Lung (tissue), 16 donors: ENCODE results near the gene TUBG1. TPM values are rescaled to one million over a fixed set of nuclear protein-coding genes. Genes with fewer than 3 reads are reported as not detected.

Experiments used
- ATAC-seq: fragments of 200-7000 bp; cut with Tn5 transposase; one replicate; pipeline ENCODE4 v1.9.1; 2020; ENCODE audit warnings: moderate number of reproducible peaks; ENCODE audit not compliant: insufficient read depth, low FRiP score
- DNase-seq, 3 donors: peaks; one replicate each; pipeline ENCODE4 v3.0.0-alpha.2; 2013 to 2017
- H3K27ac ChIP-seq, 2 donors: one replicate each; pipeline ENCODE4 v1.5.1; 2013; ENCODE audit warnings: mild to moderate bottlenecking in 2 of 2, moderate library complexity in 2 of 2, control low read depth in 1 of 2, inconsistent platforms in 1 of 2, low read depth in 1 of 2, low read length in 1 of 2
- H3K27me3 ChIP-seq, 3 donors: one replicate each; pipeline ENCODE4 v1.5.1; 2013; ENCODE audit warnings: low read length in 2 of 3; ENCODE audit not compliant: control insufficient read depth in 3 of 3, insufficient read depth in 3 of 3
- H3K36me3 ChIP-seq, 4 donors: one replicate each; pipeline ENCODE4 v1.5.1; 2013; ENCODE audit warnings: low read length in 4 of 4, mild to moderate bottlenecking in 1 of 4, moderate library complexity in 1 of 4; ENCODE audit not compliant: control insufficient read depth in 4 of 4, insufficient read depth in 4 of 4
- H3K4me1 ChIP-seq, 5 donors: one replicate each; pipeline ENCODE4 v1.5.1; 2013; ENCODE audit warnings: low read length in 5 of 5, mild to moderate bottlenecking in 2 of 5, moderate library complexity in 1 of 5; ENCODE audit not compliant: control insufficient read depth in 5 of 5, insufficient read depth in 5 of 5
- H3K4me3 ChIP-seq: one replicate; pipeline ENCODE4 v1.5.1; 2013; ENCODE audit warnings: mild to moderate bottlenecking, control low read depth, moderate library complexity
- H3K9ac ChIP-seq, 2 donors: one replicate each; pipeline ENCODE4 v1.5.1; 2013; ENCODE audit warnings: low read length in 2 of 2, control low read depth in 1 of 2; ENCODE audit not compliant: insufficient read depth in 1 of 2
- H3K9me3 ChIP-seq, 4 donors: one replicate each; pipeline ENCODE4 v1.5.1; 2013; ENCODE audit warnings: low read length in 3 of 4, mild to moderate bottlenecking in 1 of 4, moderate library complexity in 1 of 4; ENCODE audit not compliant: control insufficient read depth in 4 of 4, insufficient read depth in 3 of 4
- CTCF ChIP-seq: IDR thresholded peaks from 2 replicates; pipeline ENCODE4 v1.5.1; 2012; ENCODE audit warnings: mild to moderate bottlenecking; ENCODE audit errors: control extremely low read depth, extremely low read depth
- WGBS, 2 donors: extraction: QIAGEN DNeasy Blood & Tissue Kit; methylation state at CpG; one replicate each; pipeline ENCODE4 v1.1.7; 2013; 5-methylcytosine and 5-hydroxymethylcytosine counted together
- long read RNA-seq, 5 donors: transcript quantifications; one replicate each; lab custom pipeline, GENCODE V29; 2026
- polyA plus RNA-seq, 2 donors: library from polyadenylated mRNA; stranded (reverse); fragments of 200-250 nt; gene quantifications; one replicate each; pipeline ENCODE4 v1.2.1, GENCODE V29; 2013
- total RNA-seq, 2 donors: library from RNA; depleted of rRNA in 1 of 2; stranded (reverse); fragments of >200 nt in 1 of 2; gene quantifications; one replicate each; pipeline ENCODE4 v1.2.1, GENCODE V29; 2014 to 2021
- donor health status: control.
- donor health status: control.
- donor health status: Bipolar disorder and iron deficiency.
- donor health status: healthy.
- donor health status: DM: yes; HTN: yes; CAD: no.

Gene TUBG1
- total RNA-seq = 10 to 100 TPM; 12.1 to 38.1 TPM
- 10 to 100 TPM; 31.1 to 39.0 TPM for polyA plus RNA-seq
- long read RNA-seq, donor 1, transcript TUBG1-201 (11 exons, 1,611 nt) = major isoform, 10 of 23 reads
- long read RNA-seq, donor 1, partial matches to known transcripts = 13 of 23 reads
- long read RNA-seq, donor 1, other reads (novel, unspliced or antisense) = 0 of 23 reads
- long read RNA-seq, donor 2, partial matches to known transcripts = 0 of 3 reads
- long read RNA-seq, donor 2, other reads (novel, unspliced or antisense) = 0 of 3 reads
- long read RNA-seq, donor 3, partial matches to known transcripts = 0 of 2 reads
- long read RNA-seq, donor 3, other reads (novel, unspliced or antisense) = 0 of 2 reads
- long read RNA-seq, donor 4, transcript TUBG1-201 (11 exons, 1,611 nt) = major isoform, 6 of 6 reads
- long read RNA-seq, donor 4, partial matches to known transcripts = 0 of 6 reads
- long read RNA-seq, donor 4, other reads (novel, unspliced or antisense) = 0 of 6 reads
- long read RNA-seq, donor 5, transcript TUBG1-201 (11 exons, 1,611 nt) = major isoform, 19 of 25 reads
- long read RNA-seq, donor 5, partial matches to known transcripts = 6 of 25 reads
- long read RNA-seq, donor 5, other reads (novel, unspliced or antisense) = 0 of 25 reads

- Histone ChIP-seq H3K36me3 (peaks cover 0 to 15% (median 9%) of the 10 kb centered on the region in 4 donors), H3K4me1 (peaks cover 0 to 19% (median 8%) of the 10 kb centered on the region in 5 donors), H3K27me3 (no peaks in the 10 kb centered on the region), H3K9me3 (no peaks in the 10 kb centered on the region), H3K27ac (peak within 1 kb of the TSS; percentile 87 to 92), H3K9ac (peak within 1 kb of the TSS; percentile 48 to 75), H3K4me3 (peak within 1 kb of the TSS; percentile 95)
- 0% methylated on average over 62 to 66 of the region's 66 CpGs for WGBS, 2 donors
- DNase-seq = peak; percentile 99 to 100 (median 99)
- no peak for TF ChIP-seq CTCF
- ATAC-seq = peak; percentile 96
These were observed at the start of gene TUBG1, which contains the start of gene RETREG3 for GRCh38 chr17:42609182-42609813. Gene TUBG1 (plus strand): TSS chr17:42609683. CDS start chr17:42609738, 55 bp downstream. Gene RETREG3 (minus strand): TSS chr17:42609374. CDS start chr17:42609324, 50 bp downstream.

GRCh38 chr17:42560246-42560645 lies 49.2 kb upstream of the TUBG1 start:
- Histone ChIP-seq H3K4me3 (no peak overlapping the region), H3K4me1 (peaks cover 3 to 26% (median 16%) of the 10 kb centered on the region in 5 donors), H3K27ac (no peak overlapping the region), H3K9ac (peak overlapping the region in 1 of 2 donors; percentile 23), H3K9me3 (no peaks in the 10 kb centered on the region), H3K36me3 (peaks cover 0 to 18% (median 12%) of the 10 kb centered on the region in 4 donors), H3K27me3 (no peaks in the 10 kb centered on the region)
- DNase-seq (no peak), ATAC-seq (no peak)
- TF ChIP-seq CTCF = no peak
- WGBS, 2 donors = 93% methylated on average over 3 of the region's 3 CpGs

GRCh38 chr17:42561897-42562387 lies 47.5 kb upstream of the TUBG1 start, which contains the start of gene COASY:
Gene COASY (plus strand): TSS chr17:42562148. CDS start chr17:42562623, 475 bp downstream.
- ATAC-seq (peak; percentile 83), DNase-seq (peak; percentile 97 to 99 (median 98))
- H3K4me1 ChIP-seq = peaks cover 3 to 29% (median 18%) of the 10 kb centered on the region in 5 donors
- peak within 1 kb of the TSS; percentile 78 to 95 for H3K9ac ChIP-seq
- peak within 1 kb of the TSS; percentile 97 for H3K4me3 ChIP-seq
- H3K27ac ChIP-seq = peak within 1 kb of the TSS; percentile 79 to 94
- peaks cover 0 to 22% (median 18%) of the 10 kb centered on the region in 4 donors for H3K36me3 ChIP-seq
- TF ChIP-seq CTCF = no peak
- WGBS, 2 donors = 0% methylated on average over 26 of the region's 26 CpGs
- no peaks in the 10 kb centered on the region for H3K27me3 ChIP-seq
- no peaks in the 10 kb centered on the region for H3K9me3 ChIP-seq
